Lower leg skin (tissue), 4 donors: ENCODE data around the gene NISCH. TPM values are rescaled to one million over a fixed set of nuclear protein-coding genes. Genes with fewer than 3 reads are reported as not detected.

Experiments
- DNase-seq, 2 donors: peaks; one replicate each; pipeline ENCODE4 v3.0.0-alpha.2; 2019; ENCODE audit warnings: low spot score in 2 of 2
- H3K4me3 ChIP-seq: fragments of 200-600 bp; sonication (generic); 2 replicates; pipeline ENCODE4 v1.5.1; 2017; ENCODE audit warnings: mild to moderate bottlenecking, low read depth; ENCODE audit not compliant: poor library complexity, severe bottlenecking
- POLR2A ChIP-seq, 2 donors: fragments of 450-650 bp; IDR thresholded peaks; one replicate each; pipeline ENCODE4 v1.6.1; 2016 to 2017; ENCODE audit warnings: antibody characterized with exemption in 2 of 2, mild to moderate bottlenecking in 1 of 2, moderate library complexity in 1 of 2
- WGBS, 2 donors: methylation state at CpG; one replicate each; pipeline ENCODE4 v1.1.5; 2018; 5-methylcytosine and 5-hydroxymethylcytosine counted together
- intact Hi-C: fragments of 100-400 bp; cut with DNase I; formaldehyde crosslinking; loops from one replicate; pipeline ENCODE4 v1.15.0; 2023; ENCODE audit warnings: low total_unique reads
- total RNA-seq, 4 donors: library from RNA; depleted of rRNA; stranded (reverse); fragments of >200 nt; gene quantifications; one replicate each; pipeline ENCODE4 v1.1.0, GENCODE V29; 2016
- TF ChIP-seq, protein P1 (sequence below), 3 donors: fragments of 450-650 bp; IDR thresholded peaks; one replicate each; pipeline ENCODE4 v1.5.1; 2016; ENCODE audit warnings: antibody characterized with exemption in 3 of 3, mild to moderate bottlenecking in 3 of 3, moderate library complexity in 2 of 3

Gene NISCH
- total RNA-seq, 4 donors from 2014 or later, result 69.9 to 133 (median 85.9) TPM

DNA sequence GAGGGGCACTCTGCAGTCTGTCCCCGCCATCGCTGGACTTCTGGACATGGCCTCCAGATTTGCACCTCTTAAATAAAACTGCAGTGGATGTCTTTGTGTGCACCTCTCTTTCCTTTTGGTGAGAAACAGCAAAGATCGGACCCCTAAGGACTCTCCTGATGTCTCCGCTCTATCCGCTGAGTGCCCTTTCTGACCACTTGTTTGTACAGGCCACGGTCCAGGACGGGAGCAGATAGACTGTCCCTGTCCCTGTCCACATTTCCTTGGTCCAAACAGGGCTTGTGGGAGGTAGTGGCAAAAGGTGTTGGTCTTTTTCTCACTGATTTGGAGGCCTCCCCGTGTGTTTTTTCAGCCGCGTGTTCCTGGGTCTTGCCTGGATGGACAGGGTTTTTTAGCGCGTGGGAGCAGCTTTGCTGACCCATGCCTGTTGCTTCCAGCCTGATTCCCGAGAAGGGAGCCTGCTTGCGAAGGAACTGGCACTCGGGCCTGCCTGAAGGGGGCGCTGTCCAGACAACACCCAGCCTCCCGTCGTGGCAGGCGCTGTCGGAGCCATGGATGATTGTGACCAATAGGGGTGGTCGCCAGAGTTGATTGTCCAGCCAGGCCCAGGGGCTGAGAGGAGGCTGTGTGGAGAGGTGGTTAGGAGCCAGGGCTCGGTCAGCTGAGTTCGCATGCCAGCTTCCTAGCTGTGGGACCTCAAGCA lies 26.6 kb downstream of the NISCH start:
- no peak overlapping the region for H3K4me3 ChIP-seq
- WGBS, 2 donors, result 90 to 92% methylated on average over 23 of the region's 23 CpGs
- no peak for DNase-seq
- intact Hi-C loops, result no loop called here
- TF ChIP-seq POLR2A (IDR thresholded peaks at IDR 0.05), result no peak

DNA sequence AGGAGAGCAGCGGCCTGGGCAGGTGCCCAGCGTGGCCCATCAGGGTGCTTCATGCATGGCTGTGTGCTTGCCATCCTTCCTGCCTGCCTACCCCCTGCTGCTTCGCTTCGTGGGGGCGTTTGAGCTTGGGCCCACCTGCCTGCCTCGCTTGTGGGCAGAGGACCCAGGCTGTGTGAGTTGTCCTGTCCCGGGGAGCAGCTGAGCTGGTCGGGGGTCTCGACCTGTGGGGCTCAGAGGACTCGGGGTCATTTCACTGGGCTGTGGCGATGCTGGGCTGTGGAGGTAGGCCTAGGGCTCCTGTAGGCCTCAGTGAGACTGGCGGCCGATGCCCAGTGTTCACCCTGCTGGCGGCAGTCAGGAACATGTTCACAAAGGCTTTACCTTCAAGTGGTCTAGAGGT lies 27.7 kb downstream of the NISCH start:
- DNase-seq, result no peak
- no peak overlapping the region for H3K4me3 ChIP-seq
- TF ChIP-seq, protein P1, sequence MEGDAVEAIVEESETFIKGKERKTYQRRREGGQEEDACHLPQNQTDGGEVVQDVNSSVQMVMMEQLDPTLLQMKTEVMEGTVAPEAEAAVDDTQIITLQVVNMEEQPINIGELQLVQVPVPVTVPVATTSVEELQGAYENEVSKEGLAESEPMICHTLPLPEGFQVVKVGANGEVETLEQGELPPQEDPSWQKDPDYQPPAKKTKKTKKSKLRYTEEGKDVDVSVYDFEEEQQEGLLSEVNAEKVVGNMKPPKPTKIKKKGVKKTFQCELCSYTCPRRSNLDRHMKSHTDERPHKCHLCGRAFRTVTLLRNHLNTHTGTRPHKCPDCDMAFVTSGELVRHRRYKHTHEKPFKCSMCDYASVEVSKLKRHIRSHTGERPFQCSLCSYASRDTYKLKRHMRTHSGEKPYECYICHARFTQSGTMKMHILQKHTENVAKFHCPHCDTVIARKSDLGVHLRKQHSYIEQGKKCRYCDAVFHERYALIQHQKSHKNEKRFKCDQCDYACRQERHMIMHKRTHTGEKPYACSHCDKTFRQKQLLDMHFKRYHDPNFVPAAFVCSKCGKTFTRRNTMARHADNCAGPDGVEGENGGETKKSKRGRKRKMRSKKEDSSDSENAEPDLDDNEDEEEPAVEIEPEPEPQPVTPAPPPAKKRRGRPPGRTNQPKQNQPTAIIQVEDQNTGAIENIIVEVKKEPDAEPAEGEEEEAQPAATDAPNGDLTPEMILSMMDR (IDR thresholded peaks at IDR 0.05), result no peak
- TF ChIP-seq POLR2A (IDR thresholded peaks at IDR 0.05), result no peak
- intact Hi-C loops, result no loop called here
- 88 to 89% methylated on average over 13 to 14 of the region's 14 CpGs for WGBS, 2 donors

DNA sequence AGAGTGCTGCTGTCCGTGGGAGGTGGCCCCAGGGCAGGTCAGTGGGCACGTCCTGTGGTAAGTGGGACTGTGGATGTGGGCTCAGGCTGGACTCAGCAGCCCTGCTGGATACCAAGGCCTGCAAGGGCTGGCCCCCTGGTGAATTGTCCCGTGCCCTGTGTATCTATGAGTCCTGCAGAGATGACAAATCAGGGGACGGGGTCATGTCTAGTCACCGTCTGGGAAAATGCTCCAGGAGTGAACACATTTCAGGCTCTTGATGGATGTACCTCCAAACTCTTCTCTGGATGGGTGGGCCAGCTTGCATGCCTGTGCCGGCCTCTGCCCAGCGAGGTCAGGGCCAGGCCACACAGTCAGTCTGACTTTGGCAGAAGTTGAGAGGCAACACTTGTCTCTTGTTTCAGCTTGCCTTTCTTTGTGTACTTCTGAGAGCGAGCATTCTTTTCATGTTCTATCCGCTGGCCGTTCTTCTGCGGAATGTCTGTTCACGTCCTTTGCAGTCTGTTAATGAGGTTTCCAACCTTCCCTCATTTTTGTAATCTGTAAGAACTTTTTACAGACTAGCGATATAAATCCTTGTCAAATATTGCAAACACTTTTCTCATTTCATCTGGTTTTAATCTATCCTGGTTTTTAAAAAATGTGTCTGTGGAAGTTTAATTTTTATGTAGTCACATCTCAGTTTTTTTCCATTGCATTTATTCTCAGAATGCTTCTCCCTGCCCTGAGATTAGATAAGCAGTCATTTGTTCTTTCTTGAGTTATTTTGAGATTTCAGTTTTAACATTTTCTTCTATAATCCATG lies 28.4 kb downstream of the NISCH start:
- no peak for DNase-seq
- H3K4me3 ChIP-seq, result no peak overlapping the region
- intact Hi-C loops, result no loop called here
- TF ChIP-seq, protein P1 (IDR thresholded peaks at IDR 0.05), result no peak
- no peak for TF ChIP-seq POLR2A (IDR thresholded peaks at IDR 0.05)
- 39 to 44% methylated on average over 13 of the region's 13 CpGs for WGBS, 2 donors

DNA sequence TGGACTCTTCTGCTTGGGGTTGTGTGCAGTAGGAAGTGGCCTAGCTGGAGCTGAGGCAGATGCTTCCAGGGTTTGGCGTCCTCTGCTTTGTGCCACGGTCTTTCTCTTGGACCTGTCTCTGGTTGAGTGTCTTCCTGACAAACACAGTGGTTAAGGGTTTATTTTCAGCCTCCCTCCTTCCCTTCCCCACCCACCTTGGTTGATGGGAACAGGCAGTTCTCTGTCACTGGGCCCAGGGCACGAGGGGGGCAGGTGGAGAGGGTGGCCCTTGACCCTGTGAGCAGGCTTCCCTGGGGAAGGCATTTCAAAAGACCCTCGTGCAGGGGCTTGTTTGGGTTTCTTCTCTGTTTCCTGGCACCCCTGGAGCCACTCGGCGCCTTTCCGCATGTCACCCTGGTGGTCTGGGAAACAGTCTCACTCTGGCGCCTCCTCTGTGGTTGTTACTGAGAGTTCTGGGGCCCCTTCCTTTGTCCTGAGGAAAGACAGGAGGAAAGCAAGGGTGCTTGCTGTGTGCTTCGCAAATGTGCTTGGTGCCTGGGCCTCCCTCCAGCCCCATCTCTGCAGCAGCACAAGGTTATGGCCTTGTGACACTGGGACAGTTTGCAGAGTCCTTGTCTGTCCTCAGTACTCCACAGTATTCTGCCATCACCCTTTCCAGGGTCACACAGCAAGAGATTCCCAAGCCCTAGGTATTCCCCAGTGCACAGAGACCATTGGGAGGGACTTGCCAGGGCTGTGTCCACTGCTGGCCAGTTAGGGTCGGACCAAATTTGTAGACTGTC lies 29.5 kb downstream of the NISCH start:
- TF ChIP-seq, protein P1 (IDR thresholded peaks at IDR 0.05), result no peak
- no peak for DNase-seq
- no peak overlapping the region for H3K4me3 ChIP-seq

DNA sequence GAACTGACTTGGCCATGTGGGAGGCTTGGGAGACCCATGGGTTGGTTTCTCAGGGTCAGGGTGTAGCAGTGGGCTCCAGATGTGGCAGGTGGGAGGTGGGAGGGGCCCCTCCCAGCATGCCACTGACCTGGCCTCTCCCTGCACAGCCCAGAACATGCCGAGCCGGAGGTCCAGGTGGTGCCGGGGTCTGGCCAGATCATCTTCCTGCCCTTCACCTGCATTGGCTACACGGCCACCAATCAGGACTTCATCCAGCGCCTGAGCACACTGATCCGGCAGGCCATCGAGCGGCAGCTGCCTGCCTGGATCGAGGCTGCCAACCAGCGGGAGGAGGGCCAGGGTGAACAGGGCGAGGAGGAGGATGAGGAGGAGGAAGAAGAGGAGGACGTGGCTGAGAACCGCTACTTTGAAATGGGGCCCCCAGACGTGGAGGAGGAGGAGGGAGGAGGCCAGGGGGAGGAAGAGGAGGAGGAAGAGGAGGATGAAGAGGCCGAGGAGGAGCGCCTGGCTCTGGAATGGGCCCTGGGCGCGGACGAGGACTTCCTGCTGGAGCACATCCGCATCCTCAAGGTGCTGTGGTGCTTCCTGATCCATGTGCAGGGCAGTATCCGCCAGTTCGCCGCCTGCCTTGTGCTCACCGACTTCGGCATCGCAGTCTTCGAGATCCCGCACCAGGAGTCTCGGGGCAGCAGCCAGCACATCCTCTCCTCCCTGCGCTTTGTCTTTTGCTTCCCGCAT lies 31.8 kb downstream of the NISCH start:
- WGBS, 2 donors, result 92 to 94% methylated on average over 23 to 31 of the region's 31 CpGs
- DNase-seq, result no peak
- H3K4me3 ChIP-seq, result no peak overlapping the region
- no peak for TF ChIP-seq POLR2A (IDR thresholded peaks at IDR 0.05)
- TF ChIP-seq, protein P1 (IDR thresholded peaks at IDR 0.05), result no peak
- intact Hi-C loops, result no loop called here

More for the DNA sequence above, 29.5 kb downstream of the NISCH start:
- WGBS, 2 donors, result 78 to 79% methylated on average over 9 to 10 of the region's 10 CpGs
- intact Hi-C loops, result no loop called here
